Measurements from ENCODE around the gene OR6X1.
"Not testable (repeated sequence)": the region's sequence is repeated elsewhere in the genome, so short reads cannot be mapped to it uniquely, and the experiment has no call there.

The OR6X1 gene

DNA sequence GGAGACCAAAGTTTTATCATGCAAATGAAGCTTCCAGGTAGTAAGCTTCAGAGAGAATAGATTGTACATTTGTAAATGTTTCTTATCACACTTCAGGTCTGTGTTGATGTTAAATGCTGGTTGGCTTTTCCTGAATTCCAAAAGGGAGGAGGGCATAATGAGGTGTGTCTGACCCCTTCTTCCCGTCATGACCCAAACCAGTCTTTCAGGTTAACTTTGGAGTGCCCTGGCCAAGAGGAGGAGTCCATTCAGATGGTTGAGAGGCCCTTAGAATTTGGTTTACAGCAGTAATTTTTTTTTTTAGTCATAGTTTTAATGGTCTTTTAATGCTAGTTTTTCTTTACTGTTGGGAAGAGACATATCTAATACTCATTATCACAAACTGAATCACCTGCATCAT lies 2.5 kb downstream of the OR6X1 start:
- H3K4me3 ChIP-seq (ENCODE audit: severe bottlenecking), result no peak overlapping the region
- H3K27me3 ChIP-seq (ENCODE audit: insufficient read depth, poor library complexity, severe bottlenecking), result no peaks in the 10 kb centered on the region
- no peaks in the 10 kb centered on the region for H3K9me3 ChIP-seq (ENCODE audit: severe bottlenecking)
- DNase-seq (ENCODE audit: low spot score), result no peak
- H3K4me1 ChIP-seq (ENCODE audit: insufficient read depth, poor library complexity, severe bottlenecking), result no peaks in the 10 kb centered on the region
- ATAC-seq (ENCODE audit: low read depth), result no peak
- TF ChIP-seq CTCF (IDR thresholded peaks at IDR 0.05; ENCODE audit: poor library complexity, severe bottlenecking), result no peak
- no peaks in the 10 kb centered on the region for H3K36me3 ChIP-seq (ENCODE audit: low read depth)
- H3K27ac ChIP-seq (ENCODE audit: poor library complexity, severe bottlenecking), result no peak overlapping the region

- not testable (repeated sequence) for ATAC-seq (ENCODE audit: low read depth); H3K27ac ChIP-seq (ENCODE audit: poor library complexity, severe bottlenecking); DNase-seq (ENCODE audit: low spot score); H3K4me3 ChIP-seq (ENCODE audit: severe bottlenecking); H3K27me3 ChIP-seq (ENCODE audit: insufficient read depth, poor library complexity, severe bottlenecking); H3K9me3 ChIP-seq (ENCODE audit: severe bottlenecking); H3K4me1 ChIP-seq (ENCODE audit: insufficient read depth, poor library complexity, severe bottlenecking); H3K36me3 ChIP-seq (ENCODE audit: low read depth)
Measured at GRCh38 chr11:123748349-123748748, 6.0 kb downstream of the OR6X1 start.

GRCh38 chr11:123745764-123746451 lies 8.4 kb downstream of the OR6X1 start:
- no peak overlapping the region for H3K4me3 ChIP-seq (ENCODE audit: severe bottlenecking)
- H3K9me3 ChIP-seq (ENCODE audit: severe bottlenecking), result no peaks in the 10 kb centered on the region
- ATAC-seq (ENCODE audit: low read depth) (no peak), DNase-seq (ENCODE audit: low spot score) (no peak)
- TF ChIP-seq CTCF (IDR thresholded peaks at IDR 0.05; ENCODE audit: poor library complexity, severe bottlenecking), result no peak
- no peaks in the 10 kb centered on the region for H3K36me3 ChIP-seq (ENCODE audit: low read depth)
- H3K4me1 ChIP-seq (ENCODE audit: insufficient read depth, poor library complexity, severe bottlenecking), result peaks cover 3% of the 10 kb centered on the region
- H3K27ac ChIP-seq (ENCODE audit: poor library complexity, severe bottlenecking), result no peak overlapping the region
- H3K27me3 ChIP-seq (ENCODE audit: insufficient read depth, poor library complexity, severe bottlenecking), result no peaks in the 10 kb centered on the region

DNA sequence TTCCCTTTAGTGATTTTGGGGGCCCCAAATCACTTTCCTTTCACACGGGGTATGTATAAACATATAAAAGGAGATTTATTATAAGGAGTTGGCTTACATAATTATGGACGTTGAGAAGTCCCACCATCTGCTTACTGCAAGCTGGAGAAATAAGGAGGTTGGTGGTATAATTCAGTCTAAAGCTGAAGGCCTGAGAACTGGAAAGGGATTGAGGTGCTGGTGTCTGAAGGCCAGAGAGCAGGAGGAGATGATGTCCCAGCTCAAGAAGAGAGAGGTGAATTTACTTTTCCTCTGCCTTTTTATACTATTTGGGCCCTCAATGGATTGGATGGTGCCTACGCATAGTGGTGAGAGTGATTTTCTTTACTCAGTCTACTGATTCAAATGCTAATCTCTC lies 11.6 kb downstream of the OR6X1 start:
- Histone ChIP-seq H3K36me3 (ENCODE audit: low read depth) (peaks cover 24% of the 10 kb centered on the region), H3K9me3 (ENCODE audit: severe bottlenecking) (no peaks in the 10 kb centered on the region), H3K4me3 (ENCODE audit: severe bottlenecking) (no peak overlapping the region), H3K27ac (ENCODE audit: poor library complexity, severe bottlenecking) (no peak overlapping the region), H3K27me3 (ENCODE audit: insufficient read depth, poor library complexity, severe bottlenecking) (no peaks in the 10 kb centered on the region), H3K4me1 (ENCODE audit: insufficient read depth, poor library complexity, severe bottlenecking) (peaks cover 8% of the 10 kb centered on the region)
- ATAC-seq (ENCODE audit: low read depth) (no peak), DNase-seq (ENCODE audit: low spot score) (no peak)
- TF ChIP-seq CTCF (IDR thresholded peaks at IDR 0.05; ENCODE audit: poor library complexity, severe bottlenecking), result no peak

DNA sequence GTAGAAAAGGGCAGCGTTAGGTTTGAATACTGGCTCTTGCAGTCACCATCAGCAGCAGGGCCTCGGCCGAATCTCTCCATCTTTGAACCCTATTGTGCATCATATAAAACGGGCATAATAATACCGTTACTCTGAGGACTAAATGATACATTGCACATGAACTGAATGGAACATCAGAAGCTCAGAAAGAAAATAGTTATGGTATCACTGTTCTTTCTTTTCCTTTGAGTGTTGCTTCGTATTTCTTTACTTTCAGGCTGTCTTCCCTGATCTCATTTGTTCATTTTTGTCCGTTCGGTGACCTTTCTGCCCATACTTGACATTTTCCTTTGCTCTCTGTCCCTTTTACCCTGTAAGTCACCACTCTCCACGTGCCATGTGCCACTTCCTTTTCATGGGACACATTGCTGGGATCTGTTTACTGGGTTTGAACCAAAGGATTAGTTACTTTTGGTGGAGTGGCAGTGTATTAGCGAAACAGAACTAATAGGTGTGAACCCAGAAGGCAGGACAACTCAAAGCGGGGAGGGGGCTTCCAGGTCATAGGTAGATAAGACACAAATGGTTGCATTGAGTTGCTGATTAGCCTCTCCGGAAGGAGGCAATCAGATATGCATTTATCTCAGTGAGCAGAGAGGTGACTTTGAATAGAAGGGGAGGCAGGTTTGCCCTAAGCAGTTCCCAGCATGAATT lies 12.1 kb downstream of the OR6X1 start:
- no peak for TF ChIP-seq CTCF (IDR thresholded peaks at IDR 0.05; ENCODE audit: poor library complexity, severe bottlenecking)
- Histone ChIP-seq H3K9me3 (ENCODE audit: severe bottlenecking) (no peaks in the 10 kb centered on the region), H3K27me3 (ENCODE audit: insufficient read depth, poor library complexity, severe bottlenecking) (no peaks in the 10 kb centered on the region), H3K36me3 (ENCODE audit: low read depth) (peaks cover 29% of the 10 kb centered on the region), H3K27ac (ENCODE audit: poor library complexity, severe bottlenecking) (no peak overlapping the region), H3K4me3 (ENCODE audit: severe bottlenecking) (peak overlapping the region; percentile 95), H3K4me1 (ENCODE audit: insufficient read depth, poor library complexity, severe bottlenecking) (peaks cover 8% of the 10 kb centered on the region)
- ATAC-seq (ENCODE audit: low read depth) (no peak), DNase-seq (ENCODE audit: low spot score) (no peak)

Data from RWPE2 (cell line).